Lower leg skin (tissue), 3 donors: ENCODE data around the gene KLK7.

ENCODE experiments used
- CTCF ChIP-seq, 3 donors: fragments of 450-650 bp; IDR thresholded peaks; one replicate each; pipeline ENCODE4 v1.5.1; 2016; ENCODE audit warnings: antibody characterized with exemption in 3 of 3, mild to moderate bottlenecking in 3 of 3, moderate library complexity in 2 of 3
- POLR2A ChIP-seq, 2 donors: fragments of 450-650 bp; IDR thresholded peaks; one replicate each; pipeline ENCODE4 v1.6.1; 2016 to 2017; ENCODE audit warnings: antibody characterized with exemption in 2 of 2, mild to moderate bottlenecking in 1 of 2, moderate library complexity in 1 of 2

- TF ChIP-seq CTCF (IDR thresholded peaks at IDR 0.05) = no peak
- no peak for TF ChIP-seq POLR2A (IDR thresholded peaks at IDR 0.05)
These were observed 38.9 kb downstream of the KLK7 start for GRCh38 chr19:50944795-50945194.
